ENCODE data around the gene PDK1.
"Not testable (repeated sequence)": the region's sequence is repeated elsewhere in the genome, so short reads cannot be mapped to it uniquely, and the experiment has no call there.

Gene PDK1

DNA sequence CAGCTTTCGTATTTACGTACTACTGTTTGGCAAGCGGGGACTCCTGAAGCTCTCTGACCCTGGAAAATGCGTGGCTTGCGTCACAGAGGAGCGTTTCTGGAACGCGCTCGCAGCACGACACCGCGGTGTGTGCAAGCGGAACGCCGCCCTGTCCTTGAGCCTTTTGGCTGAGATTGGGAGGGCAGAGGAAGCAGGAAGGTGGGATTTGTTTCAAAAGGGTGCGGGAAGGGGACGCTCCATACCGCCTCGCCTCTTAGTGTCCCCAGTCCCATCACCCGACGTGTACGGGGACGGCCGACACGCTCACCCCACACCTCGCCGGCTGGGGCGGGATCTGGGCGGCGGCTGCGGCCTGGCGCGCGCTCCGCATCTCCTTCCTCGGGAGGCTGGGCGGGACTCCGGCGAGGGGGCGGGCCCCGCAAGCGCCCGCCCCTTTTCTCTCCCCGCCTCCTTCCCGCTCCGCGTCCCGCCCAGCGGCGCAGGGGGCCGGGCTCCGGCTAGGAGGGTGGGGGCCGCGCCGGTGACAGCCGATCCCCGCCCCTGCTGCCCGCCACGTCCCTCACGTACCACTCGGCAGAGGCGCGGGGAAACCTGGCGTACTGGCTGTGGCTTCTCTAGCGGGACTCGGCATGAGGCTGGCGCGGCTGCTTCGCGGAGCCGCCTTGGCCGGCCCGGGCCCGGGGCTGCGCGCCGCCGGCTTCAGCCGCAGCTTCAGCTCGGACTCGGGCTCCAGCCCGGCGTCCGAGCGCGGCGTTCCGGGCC, at the start of gene PDK1:
TSS of gene PDK1 (plus strand) at position 569 of the 762 bp plus-strand sequence. CDS start at position 630, 61 bp downstream.
- peak; percentile 90 for DNase-seq

- DNase-seq, result no peak
Measured at GRCh38 chr2:172507199-172507598, 48.7 kb upstream of the PDK1 start.

GRCh38 chr2:172510088-172510487, 45.8 kb upstream of the PDK1 start:
- DNase-seq, result no peak

- DNase-seq, result no peak
Measured at GRCh38 chr2:172510548-172510947, 45.3 kb upstream of the PDK1 start.

GRCh38 chr2:172512810-172513523, 42.9 kb upstream of the PDK1 start:
- no peak for DNase-seq

GRCh38 chr2:172513524-172513900, 42.4 kb upstream of the PDK1 start:
- no peak for DNase-seq

DNA sequence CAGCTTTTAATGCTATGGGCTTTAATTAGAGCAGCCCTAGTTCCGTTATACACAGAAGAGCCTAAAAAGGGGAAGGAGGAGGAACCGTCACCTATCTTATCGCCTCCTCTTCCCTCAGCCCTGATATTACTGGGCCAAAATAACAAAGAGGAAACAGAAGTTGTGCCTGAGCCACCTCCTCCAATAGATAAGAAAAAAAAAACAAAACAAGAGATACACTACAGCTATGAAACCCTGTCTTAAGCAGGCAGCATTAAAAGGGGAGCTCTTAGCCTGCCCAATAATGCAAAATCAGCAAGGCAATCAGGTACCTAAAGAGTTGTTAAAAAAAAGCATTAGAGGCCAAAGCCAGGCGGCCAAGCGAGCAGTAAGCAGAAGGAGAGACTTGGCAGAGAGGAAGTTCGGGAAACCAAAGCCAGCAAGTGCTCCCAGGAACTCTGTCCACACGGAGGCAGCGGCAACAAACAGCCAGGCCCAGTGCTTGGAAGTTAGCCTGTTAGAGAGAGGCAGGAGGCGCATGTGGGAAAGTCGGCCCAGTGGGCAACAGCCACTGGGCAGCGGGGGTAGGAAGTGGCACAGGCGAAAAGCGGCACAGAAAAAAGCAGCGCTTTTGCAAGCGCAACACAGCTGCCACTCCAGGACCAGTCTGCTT, 41.8 kb upstream of the PDK1 start:
- no peak for DNase-seq

DNA sequence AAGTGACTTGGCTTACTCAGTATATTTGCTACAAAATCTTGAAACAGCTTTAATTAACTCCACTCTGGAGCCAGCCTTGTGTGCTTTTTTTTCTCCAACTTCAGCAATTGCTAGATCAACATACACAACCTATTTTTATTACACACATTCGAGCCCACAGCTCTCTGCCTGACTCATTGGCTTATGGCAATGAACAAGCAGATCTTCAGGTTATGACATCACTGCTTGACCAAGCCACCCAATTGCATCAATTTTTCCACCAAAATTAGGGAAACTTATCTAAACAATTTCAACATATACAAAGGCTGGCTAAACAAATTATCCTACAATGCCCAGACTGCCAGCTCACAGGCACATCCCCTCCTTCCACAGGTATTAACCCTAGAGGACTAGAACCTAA, 39.6 kb upstream of the PDK1 start:
- DNase-seq, result no peak

DNA sequence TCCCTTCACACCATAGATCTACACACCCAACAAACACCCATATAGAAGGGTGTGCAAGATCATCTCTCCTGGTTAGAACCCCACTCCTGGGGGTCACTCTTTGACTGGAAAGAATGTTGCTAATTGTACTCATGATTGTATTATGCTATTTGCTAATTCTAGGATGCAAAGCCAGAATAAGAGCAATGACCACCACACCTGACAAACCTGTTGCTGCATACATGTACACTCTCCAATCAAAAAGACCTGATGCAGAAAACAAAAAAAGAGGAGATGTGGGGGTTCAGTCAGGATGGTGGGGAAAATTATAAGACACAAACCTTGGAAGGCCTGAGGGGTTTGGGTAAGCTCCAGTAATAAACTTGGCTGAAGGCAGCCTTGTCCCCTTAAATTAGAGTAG, 36.9 kb upstream of the PDK1 start:
- no peak for DNase-seq

GRCh38 chr2:172525601-172526000, 30.3 kb upstream of the PDK1 start:
- DNase-seq, result no peak

DNA sequence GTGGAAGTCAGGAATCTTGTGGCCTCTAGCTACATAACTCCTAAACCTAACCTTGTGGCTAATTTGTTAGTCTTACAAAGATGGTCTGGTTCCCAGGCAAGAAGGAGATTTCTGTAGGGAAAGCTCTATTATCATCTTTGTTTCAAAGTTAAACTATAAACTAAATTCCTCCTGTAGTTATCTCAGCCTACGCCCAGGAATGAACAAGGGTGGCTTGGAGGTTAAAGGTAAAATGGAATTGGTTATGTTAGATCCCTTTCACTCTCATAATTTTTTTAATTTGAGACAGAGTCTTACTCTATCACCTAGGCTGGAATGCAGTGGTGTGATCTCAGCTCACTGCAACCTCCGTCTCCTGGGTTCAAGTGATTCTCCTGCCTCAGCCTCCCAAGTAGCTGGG, 24.6 kb upstream of the PDK1 start:
- no peak for DNase-seq

DNA sequence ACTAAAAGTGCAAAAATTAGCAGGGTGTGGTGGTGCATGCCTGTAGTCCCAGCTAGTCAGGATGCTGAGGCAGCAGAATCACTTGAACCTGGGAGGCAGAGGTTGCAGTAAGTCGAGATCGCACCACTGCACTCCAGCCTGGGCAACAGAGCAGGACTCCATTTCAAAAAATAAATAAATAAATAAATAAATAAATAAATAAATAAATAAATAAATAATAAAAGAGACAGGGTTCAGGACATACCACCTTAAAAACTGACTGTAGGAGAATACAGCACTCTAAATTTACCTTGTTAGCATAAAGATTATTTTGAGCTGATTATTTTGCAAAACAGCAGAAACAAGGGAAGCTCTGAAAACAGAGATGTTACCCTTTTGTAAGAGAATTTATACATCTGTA, 23.4 kb upstream of the PDK1 start:
- not testable (repeated sequence) for DNase-seq

DNA sequence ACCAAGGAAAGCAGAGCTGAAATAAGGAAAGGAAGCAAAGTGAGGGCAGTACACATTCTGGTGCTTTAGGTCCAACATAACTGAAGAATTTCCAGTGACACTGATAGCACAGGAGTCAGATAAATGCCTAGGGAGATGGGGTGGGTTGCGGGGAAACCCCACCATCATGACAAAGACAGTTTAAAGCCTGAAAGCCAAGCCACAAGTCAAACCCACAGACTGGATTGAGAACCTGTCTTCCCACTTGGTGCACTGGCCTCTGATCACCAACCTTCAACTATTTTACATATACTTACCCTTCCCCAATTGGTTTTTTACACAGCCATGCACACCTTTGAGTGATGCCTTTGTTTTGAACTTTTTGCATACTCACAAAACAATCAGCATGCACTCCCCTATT, 22.2 kb upstream of the PDK1 start:
- no peak for DNase-seq

GRCh38 chr2:172535119-172535518, 20.8 kb upstream of the PDK1 start:
- DNase-seq, result no peak

GRCh38 chr2:172537851-172538250, 18.0 kb upstream of the PDK1 start:
- not testable (repeated sequence) for DNase-seq

GRCh38 chr2:172539767-172540166, 16.1 kb upstream of the PDK1 start:
- no peak for DNase-seq

GRCh38 chr2:172540421-172540820, 15.5 kb upstream of the PDK1 start:
- no peak for DNase-seq

DNA sequence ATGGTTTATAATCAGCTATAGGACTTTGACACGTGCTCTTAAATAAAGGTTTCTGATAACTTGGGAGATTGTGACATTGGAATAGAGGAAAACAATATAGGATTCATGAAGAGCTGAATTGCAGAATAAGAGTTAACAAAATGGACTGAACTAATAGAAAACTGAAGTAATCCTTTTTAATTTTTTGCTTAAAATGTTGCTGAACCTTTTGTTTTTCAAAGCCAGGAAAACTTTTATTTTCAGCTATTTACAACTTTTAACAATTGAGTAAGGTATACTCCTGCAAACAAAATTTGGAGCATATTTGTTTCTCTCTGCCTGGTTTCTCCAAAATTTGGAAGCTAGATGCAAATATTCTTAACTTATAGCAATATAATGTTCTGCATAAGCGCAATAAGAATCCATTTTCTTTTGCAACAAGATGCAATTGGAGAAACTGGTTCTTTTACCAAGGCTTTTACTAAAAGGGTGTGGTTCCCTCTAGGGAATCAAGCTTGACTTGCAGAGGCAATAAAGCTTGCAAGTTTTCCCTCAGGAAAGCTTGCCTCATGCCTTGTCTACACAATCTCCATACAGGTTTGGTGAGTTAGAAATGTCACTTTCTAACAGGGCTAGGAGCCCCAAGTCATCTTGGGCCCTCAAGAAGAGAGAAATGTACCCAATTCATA, 10.3 kb upstream of the PDK1 start:
- DNase-seq, result no peak

- no peak for DNase-seq
Measured at GRCh38 chr2:172549131-172549530, 6.8 kb upstream of the PDK1 start.

DNA sequence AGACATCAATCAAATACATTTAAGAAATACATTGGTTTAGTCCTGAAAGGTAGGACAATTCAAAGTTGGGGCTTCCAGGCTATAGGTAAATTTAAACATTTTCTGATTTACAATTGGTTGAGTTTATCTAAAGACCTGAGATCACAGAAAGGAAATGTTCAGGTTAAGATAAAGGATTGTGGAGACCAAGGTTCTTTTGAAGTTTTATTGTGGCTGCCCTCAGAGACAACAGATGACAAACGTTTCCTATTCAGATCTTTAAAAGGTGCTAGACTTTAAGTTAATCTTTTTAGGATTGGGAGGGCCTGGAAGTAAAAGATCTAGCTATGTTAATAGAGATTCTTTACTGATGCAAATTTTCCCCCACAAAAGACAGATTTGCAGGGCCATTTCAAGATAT, 6.1 kb upstream of the PDK1 start:
- DNase-seq, result not testable (repeated sequence)

DNA sequence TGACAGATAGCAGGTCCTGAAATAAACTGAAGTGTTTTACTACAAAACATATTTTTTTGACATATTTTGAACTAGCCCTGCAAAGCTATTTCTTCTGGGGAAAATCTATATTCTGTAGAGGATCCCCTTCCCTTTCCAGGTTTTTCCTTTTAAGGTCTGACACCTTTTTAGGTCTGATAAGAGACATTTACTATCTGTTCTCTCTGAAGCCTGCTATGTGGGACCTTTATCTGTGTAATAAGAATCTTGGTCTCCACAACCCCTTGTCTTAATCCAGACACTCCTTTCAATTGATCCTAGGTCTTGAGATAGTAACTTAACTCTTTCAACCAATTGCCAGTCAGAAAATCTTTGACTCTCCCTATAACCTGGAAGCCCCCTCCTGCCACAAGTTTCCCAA, 5.5 kb upstream of the PDK1 start:
- no peak for DNase-seq

GRCh38 chr2:172551271-172551670, 4.6 kb upstream of the PDK1 start:
- DNase-seq, result no peak

- no peak for DNase-seq
Measured at GRCh38 chr2:172552547-172553291, 3.2 kb upstream of the PDK1 start.
